Prostate gland (tissue), 2 donors: ENCODE results near the gene DLGAP1. TPM values are rescaled to one million over a fixed set of nuclear protein-coding genes. Genes with fewer than 3 reads are reported as not detected.

ENCODE experiments used
- DNase-seq: peaks from one replicate; pipeline ENCODE4 v3.0.0-alpha.2; 2019; ENCODE audit warnings: low spot score
- H3K27ac ChIP-seq, 2 donors: fragments of 200-600 bp; sonication (generic); 2 replicates each; pipeline ENCODE4 v1.5.1; 2017 to 2019
- H3K27me3 ChIP-seq: fragments of 200-600 bp; sonication (generic); replicated peaks from 2 replicates; pipeline ENCODE4 v1.5.1; 2019; ENCODE audit not compliant: insufficient read depth
- H3K36me3 ChIP-seq, 2 donors: fragments of 200-600 bp; sonication (generic); 1 replicate in 1 of 2; 2 replicates in 1 of 2; pipeline versions ENCODE4 v1.5.1 to v1.8.1; 2017 to 2019
- H3K4me1 ChIP-seq: fragments of 200-600 bp; sonication (generic); replicated peaks from 2 replicates; pipeline ENCODE4 v1.5.1; 2019
- H3K4me3 ChIP-seq, 2 donors: fragments of 200-600 bp; sonication (generic); 2 replicates each; pipeline ENCODE4 v1.5.1; 2017 to 2019
- H3K9me3 ChIP-seq: fragments of 200-600 bp; sonication (generic); 2 replicates; pipeline ENCODE4 v1.5.1; 2017
- CTCF ChIP-seq, 4 experiments: fragments of 200-600 bp in 2 of 4; fragments of 450-650 bp in 2 of 4; sonication (generic) in 2 of 4; IDR thresholded peaks; 1 replicate in 3 of 4; 2 replicates in 1 of 4; pipeline ENCODE4 v1.5.1; 2016 to 2019; ENCODE audit warnings: antibody characterized with exemption in 4 of 4, mild to moderate bottlenecking in 2 of 4, moderate library complexity in 2 of 4
- POLR2A ChIP-seq: fragments of 450-650 bp; IDR thresholded peaks from one replicate; pipeline ENCODE4 v1.6.1; 2016; ENCODE audit warnings: antibody characterized with exemption, mild to moderate bottlenecking
- POLR2AphosphoS5 ChIP-seq: sonication (generic); formaldehyde crosslinking; IDR thresholded peaks from one replicate; pipeline ENCODE4 v1.6.1; 2017; ENCODE audit warnings: antibody characterized with exemption
- WGBS: methylation state at CpG from one replicate; pipeline ENCODE4 v1.1.5; 2018; 5-methylcytosine and 5-hydroxymethylcytosine counted together
- intact Hi-C: fragments of 100-400 bp; cut with DNase I; formaldehyde crosslinking; loops from one replicate; pipeline ENCODE4 v1.14.2; 2022
- total RNA-seq, 2 donors: library from RNA; depleted of rRNA; stranded (reverse); fragments of >200 nt; gene quantifications; one replicate each; pipeline ENCODE4 v1.1.0, GENCODE V29; 2016

The DLGAP1 gene
- total RNA-seq, 2 donors from 2014 or later: 42.2 to 66.7 TPM

- 91% methylated on average over 6 of the region's 6 CpGs for WGBS
- H3K36me3 ChIP-seq: no peaks in the 10 kb centered on the region
- no peaks in the 10 kb centered on the region for H3K9me3 ChIP-seq
- H3K27me3 ChIP-seq: no peaks in the 10 kb centered on the region
- H3K4me3 ChIP-seq: no peak overlapping the region
- intact Hi-C loops: no loop called here
- H3K27ac ChIP-seq: no peak overlapping the region
- no peak for DNase-seq
- H3K4me1 ChIP-seq: no peaks in the 10 kb centered on the region
- TF ChIP-seq CTCF (IDR thresholded peaks at IDR 0.05) (no peak), POLR2AphosphoS5 (no peak), POLR2A (no peak)
These were observed 98.2 kb downstream of the DLGAP1 start for GRCh38 chr18:4356929-4357328.

- DNase-seq: no peak
- no peaks in the 10 kb centered on the region for H3K9me3 ChIP-seq
- H3K27me3 ChIP-seq: no peaks in the 10 kb centered on the region
- H3K4me1 ChIP-seq: no peaks in the 10 kb centered on the region
- TF ChIP-seq CTCF (IDR thresholded peaks at IDR 0.05) (no peak), POLR2AphosphoS5 (no peak), POLR2A (no peak)
- whole genome bisulfite sequencing: 31% methylated on average over 9 of the region's 9 CpGs
- H3K27ac ChIP-seq: no peak overlapping the region
- no peaks in the 10 kb centered on the region for H3K36me3 ChIP-seq
- intact Hi-C loops: no loop called here
- H3K4me3 ChIP-seq: no peak overlapping the region
These were observed 101.2 kb downstream of the DLGAP1 start for GRCh38 chr18:4353853-4354418.

DNA sequence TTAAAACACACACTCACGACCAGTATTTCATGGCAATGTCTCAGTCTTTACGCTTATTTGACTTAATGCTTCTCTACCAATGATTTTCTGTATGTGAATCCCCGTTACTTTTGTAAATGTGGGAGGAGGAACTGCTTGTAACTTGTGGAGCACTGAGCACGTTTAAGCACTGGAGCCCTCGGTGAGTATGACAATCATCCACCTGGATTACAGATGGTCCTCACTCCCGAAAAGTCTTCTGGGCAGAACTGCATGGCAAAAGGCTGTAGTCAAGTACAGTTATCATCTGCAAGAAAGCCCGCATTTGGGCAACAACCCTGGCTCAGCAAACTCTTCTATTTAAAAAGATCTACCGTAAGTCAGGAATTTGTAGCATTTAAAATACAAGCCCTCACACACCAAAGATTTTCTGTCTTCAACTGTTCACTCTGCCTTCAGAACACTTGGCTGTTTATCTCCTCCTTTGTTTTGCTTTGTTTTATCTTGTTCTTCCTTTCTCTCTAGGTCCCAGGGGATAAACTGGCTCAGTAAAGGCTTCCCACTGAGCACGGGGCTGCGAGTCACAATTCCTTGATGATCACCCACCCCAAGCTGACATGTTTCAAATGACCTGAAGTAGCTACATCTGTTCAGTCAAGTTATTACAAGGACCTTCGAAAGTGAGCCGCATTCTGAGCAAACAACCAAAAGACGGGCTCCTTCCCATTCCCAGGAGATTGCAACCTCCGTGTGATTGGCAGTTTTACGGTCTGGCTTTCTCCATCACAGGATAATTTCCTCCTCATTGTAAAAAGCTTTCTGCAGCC, 102.2 kb downstream of the DLGAP1 start:
- Histone ChIP-seq H3K36me3 (no peaks in the 10 kb centered on the region), H3K27ac (no peak overlapping the region), H3K4me1 (no peaks in the 10 kb centered on the region), H3K9me3 (no peaks in the 10 kb centered on the region), H3K4me3 (no peak overlapping the region), H3K27me3 (no peaks in the 10 kb centered on the region)
- no peak for DNase-seq
- intact Hi-C loops: no loop called here
- WGBS: 30% methylated on average over 15 of the region's 15 CpGs
- TF ChIP-seq POLR2A: no peak
- no peak for TF ChIP-seq POLR2AphosphoS5
- TF ChIP-seq CTCF (IDR thresholded peaks at IDR 0.05): no peak

- TF ChIP-seq POLR2A: no peak
- no peak for TF ChIP-seq CTCF (IDR thresholded peaks at IDR 0.05)
- TF ChIP-seq POLR2AphosphoS5: no peak
- no peaks in the 10 kb centered on the region for H3K36me3 ChIP-seq
- no peak for DNase-seq
- 92% methylated on average over 2 of the region's 2 CpGs for WGBS
- no peak overlapping the region for H3K27ac ChIP-seq
- no peaks in the 10 kb centered on the region for H3K27me3 ChIP-seq
- no peak overlapping the region for H3K4me3 ChIP-seq
- intact Hi-C loops: no loop called here
- H3K9me3 ChIP-seq: no peaks in the 10 kb centered on the region
- H3K4me1 ChIP-seq: no peaks in the 10 kb centered on the region
These were observed 104.1 kb downstream of the DLGAP1 start for GRCh38 chr18:4351005-4351404.

- no peak for TF ChIP-seq POLR2A
- no peak for TF ChIP-seq CTCF (IDR thresholded peaks at IDR 0.05)
- no peak for TF ChIP-seq POLR2AphosphoS5
- H3K36me3 ChIP-seq: no peaks in the 10 kb centered on the region
- H3K27me3 ChIP-seq: no peaks in the 10 kb centered on the region
- H3K4me1 ChIP-seq: no peaks in the 10 kb centered on the region
- no peaks in the 10 kb centered on the region for H3K9me3 ChIP-seq
- no peak overlapping the region for H3K27ac ChIP-seq
- DNase-seq: no peak
- 74% methylated on average over 1 of the region's 1 CpG for WGBS
- no peak overlapping the region for H3K4me3 ChIP-seq
- intact Hi-C loops: no loop called here
These were observed 119.7 kb downstream of the DLGAP1 start for GRCh38 chr18:4335386-4335785.
